ENCODE measurements around the gene ATP8A1.
"Not testable (repeated sequence)": the region's sequence is repeated elsewhere in the genome, so short reads cannot be mapped to it uniquely, and the experiment has no call there.

The ATP8A1 gene

DNA sequence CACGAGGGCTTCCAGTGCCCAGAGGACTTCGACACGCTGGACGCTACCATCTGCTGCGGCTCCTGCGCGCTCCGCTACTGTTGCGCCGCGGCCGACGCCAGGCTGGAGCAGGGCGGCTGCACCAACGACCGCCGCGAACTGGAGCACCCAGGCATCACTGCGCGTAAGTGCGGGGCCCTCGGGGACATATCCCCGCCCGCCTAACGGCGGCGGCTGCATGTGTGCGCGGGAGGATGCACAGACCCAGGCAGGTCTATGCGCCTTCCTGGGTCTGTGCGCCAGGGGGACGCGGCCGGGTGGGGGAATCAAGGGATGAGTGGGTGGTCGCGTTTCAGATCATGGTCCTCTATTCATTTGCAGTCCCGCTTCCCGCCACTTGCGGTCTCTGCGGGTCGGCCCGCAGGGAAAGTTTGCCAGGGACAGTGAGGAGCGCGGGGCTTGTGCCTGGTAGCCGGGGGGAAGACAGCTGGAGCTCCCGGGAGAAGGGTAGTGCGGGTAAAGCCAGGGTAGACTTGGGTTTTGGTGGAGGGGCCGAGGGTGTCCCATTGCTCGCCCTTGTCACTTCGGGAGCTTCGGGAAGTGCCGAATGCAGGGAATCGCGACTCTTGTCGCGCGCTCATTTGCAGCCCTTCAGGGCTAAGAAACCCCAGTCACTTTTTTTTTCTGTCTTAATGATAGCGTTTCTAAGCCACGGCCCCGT lies 258.6 kb downstream of the ATP8A1 start:
- DNase-seq: no peak

DNA sequence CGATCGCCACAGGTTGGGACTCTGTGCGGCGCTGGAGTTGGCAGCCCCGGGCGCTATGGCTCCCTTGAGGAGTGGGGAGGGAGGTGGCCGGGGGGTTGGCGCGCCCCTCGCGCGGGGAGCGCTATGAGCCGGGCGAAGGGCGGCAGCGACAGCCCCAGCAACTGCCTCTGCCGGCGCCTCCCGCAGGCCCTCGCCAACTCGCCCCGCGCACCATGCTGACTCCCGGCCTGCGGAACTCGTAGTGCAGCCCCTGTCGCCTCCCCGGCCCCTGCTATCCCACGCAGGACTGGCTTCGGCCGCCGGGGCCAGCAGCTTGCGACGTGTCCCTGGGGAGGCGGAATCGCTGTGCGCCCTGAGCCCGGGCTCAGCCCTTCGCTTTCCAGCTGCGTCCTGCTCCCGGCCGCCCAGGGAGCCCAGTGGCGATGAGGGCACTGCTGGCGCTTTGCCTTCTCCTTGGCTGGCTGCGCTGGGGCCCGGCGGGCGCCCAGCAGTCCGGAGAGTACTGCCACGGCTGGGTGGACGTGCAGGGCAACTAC lies 259.2 kb downstream of the ATP8A1 start:
- peak; percentile 15 for DNase-seq

GRCh38 chr4:42396752-42397634 lies 259.9 kb downstream of the ATP8A1 start, which contains the start of gene SHISA3:
Gene SHISA3, plus strand, starts transcription at chr4:42397488. Its CDS starts 569 bp downstream, at chr4:42398057.
- DNase-seq: peak; percentile 29

DNA sequence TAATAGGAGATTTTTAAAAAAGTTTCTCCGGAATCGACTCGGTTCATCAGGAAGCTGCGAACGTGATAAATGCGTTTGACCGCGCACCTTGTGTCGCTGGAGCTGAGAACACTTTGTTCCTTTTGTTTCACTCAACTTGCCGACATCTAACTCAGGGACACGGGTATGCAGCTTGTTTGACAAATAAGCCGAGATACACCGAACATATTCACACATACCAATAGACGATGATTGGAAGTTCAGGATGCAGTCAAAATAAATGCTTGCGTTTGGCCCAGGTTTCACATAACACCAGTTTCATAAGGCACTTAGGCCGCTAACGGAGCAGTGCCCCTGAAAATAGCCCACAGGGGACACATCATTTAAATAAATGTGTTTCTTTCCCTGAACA lies 260.5 kb downstream of the ATP8A1 start:
- no peak for DNase-seq

GRCh38 chr4:42395595-42395994 lies 261.3 kb downstream of the ATP8A1 start:
- DNase-seq: no peak

DNA sequence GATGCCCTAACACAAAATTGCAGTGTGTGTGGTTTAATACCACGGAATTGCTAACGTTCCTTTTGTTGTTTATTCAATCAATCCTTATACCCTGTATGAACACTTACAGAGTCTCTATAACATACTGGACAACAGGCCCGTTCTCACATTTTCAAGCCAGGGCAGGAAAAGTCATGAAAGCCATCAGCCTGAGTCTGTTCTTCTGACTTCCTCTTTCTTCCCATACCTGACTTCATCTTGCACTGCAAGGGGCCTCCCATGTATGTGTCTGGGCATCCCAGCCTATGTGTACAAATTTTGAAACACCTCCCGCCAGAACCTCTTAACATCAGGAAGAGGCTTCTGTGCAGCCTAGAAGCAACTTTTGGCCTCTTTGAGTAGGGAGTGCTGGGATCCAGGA lies 264.5 kb downstream of the ATP8A1 start:
- no peak for DNase-seq

GRCh38 chr4:42391981-42392380 lies 264.9 kb downstream of the ATP8A1 start:
- peak; percentile 37 for DNase-seq

GRCh38 chr4:42391355-42391664 lies 265.6 kb downstream of the ATP8A1 start:
- no peak for DNase-seq

- DNase-seq: no peak
These were observed 266.1 kb downstream of the ATP8A1 start for GRCh38 chr4:42390622-42391354.

DNA sequence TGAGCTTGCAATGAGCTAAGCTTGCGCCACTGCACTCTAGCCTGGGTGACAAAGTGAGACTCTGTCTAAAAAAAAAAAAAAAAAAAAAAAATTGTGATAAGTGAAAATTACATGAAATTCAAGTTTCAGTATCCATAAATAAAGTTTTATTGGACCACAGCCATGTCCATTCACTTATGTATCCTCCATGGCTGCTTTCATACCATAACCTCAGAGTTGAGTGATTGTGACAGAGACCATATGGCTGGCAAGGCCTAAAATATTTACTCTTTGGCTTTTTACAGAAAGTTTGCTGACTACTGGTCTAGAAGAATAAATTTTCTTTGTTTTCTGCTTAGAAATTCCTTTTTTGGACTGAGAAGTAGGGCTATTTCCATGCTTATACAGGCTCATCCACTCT lies 271.4 kb downstream of the ATP8A1 start:
- DNase-seq: no peak

DNA sequence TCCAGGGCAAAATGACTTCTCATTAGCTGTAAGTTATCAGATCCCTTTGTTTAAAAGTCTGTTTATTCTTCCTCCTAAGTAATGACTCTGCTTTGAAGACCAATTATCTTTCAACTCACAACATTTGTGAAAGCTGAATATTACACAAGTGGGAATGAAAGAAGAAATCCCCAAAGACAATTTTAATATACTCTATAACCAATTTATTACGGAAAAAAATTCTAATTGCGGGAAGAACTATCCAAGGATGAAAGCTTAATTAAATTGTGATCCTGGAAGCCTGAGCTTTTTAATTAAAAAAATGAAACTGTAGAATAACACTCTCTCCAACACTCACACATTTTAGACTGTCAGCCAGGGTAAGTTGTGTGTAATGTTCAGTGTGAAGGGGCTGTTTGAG lies 275.2 kb downstream of the ATP8A1 start:
- no peak for DNase-seq

DNA sequence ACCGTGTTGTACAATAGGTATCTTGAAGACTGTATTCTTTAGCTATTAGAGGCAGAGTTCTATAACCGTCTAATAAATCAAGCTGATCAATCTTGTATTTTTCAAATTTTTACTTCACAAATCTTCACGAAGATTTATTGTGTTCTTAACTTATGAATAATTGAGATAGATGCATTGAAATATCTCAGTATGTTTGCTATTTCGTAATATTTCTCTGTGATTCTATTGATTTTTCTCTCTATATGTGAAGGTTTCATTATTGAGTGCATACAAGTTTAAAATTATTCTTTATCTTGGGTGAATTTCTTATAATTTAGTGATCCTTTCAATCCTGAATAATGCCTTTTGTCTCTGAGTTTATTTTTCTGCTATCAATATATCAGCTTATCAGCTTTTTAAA lies 279.4 kb downstream of the ATP8A1 start:
- DNase-seq: no peak

- not testable (repeated sequence) for DNase-seq
These were observed 284.6 kb downstream of the ATP8A1 start for GRCh38 chr4:42372303-42372702.

DNA sequence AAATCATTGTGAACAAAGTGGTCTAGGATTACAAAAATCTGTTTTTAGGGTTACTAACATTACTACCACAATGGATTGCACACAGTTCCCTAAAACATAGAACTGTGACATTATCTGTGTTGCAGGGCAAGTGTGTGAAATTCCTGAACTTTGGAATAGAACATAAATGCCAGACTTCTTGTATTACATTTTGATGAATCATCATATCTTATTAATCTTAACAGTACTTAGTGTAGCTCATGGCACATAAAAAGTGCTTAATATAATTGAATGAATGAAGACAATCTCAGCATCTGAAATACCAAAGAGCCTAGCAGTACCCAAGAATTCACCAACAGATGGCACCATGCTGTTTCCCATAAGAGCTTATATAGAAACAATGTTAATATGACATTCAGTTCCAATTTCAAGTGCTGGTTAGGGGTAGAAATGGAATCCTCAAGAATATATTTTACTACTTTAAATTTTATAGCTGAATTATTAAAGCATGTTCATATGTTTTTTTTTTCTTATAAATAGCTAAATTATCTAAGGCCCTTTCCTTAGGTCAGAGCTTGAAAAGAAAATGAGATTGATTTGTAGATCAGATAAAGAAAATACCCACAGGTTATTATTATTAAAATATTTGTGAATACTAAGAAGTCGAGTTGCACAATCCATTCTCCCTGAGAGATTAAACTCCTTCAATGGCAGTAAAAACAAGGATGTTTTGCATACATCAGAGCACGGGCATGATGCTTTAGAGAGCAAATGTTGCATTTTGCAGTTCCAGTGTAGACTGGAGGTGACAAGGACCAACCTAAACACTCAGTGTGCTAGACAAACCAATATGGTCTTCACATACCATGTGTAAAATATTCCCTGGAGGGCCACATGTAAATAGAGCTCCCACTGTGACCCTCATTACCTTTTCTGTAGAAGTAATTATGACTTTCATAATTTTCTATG lies 285.3 kb downstream of the ATP8A1 start:
- peak; percentile 59 for DNase-seq

DNA sequence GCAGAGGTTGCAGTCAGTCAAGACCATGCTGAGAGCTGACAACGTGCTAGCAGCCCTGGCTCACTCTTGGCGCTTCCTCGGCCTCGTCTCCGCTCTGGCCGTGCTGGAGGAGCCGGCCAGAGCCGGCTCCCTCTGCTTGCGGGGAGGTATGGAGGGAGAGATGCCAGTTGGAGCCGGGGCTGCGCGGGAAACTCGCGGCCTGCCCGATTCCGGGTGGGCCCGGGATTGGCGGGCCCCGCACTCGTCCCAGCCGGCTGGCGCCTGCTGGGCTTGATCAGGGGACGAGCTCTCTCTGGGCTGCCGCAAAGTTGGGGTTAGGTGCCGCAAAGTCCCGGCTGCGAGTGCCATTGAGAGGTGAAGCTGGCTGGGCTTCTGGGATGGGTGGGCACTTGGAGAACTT lies 287.4 kb downstream of the ATP8A1 start:
- DNase-seq: no peak

DNA sequence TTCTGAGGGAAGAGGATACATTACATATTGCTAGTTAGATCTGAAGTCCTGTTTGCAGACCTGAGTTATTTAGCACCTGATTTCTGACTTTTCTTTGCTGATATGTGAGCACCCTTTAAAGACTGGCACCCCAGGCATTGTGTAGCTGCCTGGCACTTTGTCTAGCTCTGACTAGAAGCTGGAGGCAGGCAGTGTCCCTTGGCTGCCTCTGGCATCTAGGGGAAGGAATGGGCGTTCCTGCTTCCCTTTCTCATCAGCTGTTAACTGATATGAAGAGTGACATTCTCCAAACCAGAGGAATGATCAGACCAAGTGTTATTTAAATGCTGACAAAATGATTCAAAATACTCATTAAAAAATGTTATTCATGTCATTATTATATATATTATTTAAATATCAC lies 289.9 kb downstream of the ATP8A1 start:
- DNase-seq: no peak

DNA sequence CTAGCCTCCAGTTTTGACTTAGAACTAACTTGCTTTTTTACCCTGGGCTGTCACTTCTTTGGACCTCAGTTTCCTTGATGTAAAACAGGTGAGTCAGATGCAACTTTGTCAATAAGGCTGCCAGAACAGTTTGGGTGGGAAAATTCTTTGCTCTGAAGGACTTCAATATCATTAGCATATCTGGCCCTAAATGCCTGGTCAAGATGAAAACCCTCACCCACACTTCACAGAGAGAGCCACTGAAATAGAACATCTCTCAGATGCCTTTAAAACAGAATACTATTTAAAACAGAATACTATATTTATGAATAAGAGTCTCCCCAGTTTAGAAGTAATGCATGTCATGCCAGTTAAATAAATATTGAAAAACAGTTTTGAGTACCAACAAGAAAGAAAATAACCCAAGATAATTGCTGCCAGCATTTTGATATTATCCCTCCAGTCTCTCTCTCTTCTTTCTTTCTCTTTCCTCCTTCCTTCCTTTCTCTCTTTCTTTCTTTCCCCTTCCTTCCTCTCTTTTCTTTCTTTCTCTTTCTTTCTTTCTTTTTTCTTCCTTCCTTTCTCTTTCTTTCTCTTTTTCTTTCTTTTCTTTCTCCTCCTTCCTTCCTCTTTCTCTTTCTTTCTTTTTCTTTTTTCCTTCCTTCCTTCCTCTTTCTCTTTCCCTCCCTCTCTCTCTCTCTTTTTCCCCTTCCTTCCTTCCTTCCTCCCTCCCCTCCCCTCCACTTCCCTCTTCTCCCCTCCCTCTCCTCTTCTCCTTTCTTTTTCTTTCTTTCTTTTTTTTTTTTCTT lies 292.4 kb downstream of the ATP8A1 start:
- DNase-seq: no peak

DNA sequence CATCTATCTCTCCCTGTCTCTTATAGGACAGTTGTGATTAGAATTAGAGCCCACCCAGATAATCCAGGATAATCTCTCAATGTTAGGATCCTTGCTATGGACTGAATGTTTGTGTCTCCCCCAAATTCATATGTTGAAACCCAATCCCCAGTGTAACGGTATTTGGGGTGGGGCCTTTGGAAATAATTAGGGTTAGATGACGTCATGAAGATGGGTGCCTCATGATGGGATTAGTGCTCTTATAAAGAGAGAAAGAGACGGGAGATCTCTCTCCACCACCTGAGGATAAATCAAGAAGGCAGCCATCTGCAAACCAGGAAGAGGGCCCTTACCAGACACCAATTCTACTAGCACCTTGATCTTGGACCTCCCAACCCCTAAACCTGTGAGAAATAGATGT lies 293.3 kb downstream of the ATP8A1 start:
- no peak for DNase-seq

DNA sequence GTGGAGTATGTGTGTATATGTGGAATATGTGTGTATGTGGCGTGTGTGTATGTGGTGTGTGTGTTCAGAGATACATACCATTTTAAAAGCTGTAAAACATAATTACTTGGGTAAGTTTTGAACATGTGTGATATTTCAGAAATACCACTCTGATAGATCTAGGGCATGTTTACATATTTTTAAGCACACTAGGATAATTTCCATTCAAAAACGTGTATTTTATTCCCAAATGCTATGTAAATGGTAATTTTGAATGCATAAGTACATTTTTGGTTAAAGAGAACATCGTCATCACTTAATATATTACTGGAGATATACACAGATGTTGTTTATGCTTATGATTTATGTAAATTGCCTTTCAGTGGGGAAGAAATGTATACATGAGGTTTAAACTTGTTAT lies 294.3 kb downstream of the ATP8A1 start:
- no peak for DNase-seq

DNA sequence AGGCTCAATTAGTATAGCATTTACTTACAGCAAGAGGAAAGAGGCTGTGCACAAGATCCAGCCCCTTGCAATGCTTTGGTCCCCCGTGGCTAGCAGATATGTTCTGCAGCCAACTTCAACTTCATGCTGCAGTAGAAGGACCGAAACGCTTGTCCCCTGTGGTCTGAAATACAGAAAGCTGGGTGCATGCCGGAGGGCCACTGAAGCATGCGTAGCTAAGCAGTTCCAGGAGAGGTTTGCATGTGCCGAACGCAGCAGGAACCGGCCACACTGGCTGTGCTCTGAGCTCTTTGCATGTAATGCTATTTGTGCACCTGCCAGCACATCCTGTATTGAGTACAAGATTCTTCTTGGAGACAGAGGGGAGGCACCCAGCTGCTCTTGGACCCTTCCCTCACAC lies 295.4 kb downstream of the ATP8A1 start:
- no peak for DNase-seq

- no peak for DNase-seq
These were observed 296.6 kb downstream of the ATP8A1 start for GRCh38 chr4:42360256-42360669.
